DLD1 (cell line): ENCODE measurements around the gene KIF26B.

ENCODE experiments used
- in situ Hi-C: cut with HindIII; loops from 2 replicates; pipeline ENCODE4 v1.10.0; 2017; ENCODE audit warnings: low sequenced_read_pairs

Gene KIF26B

DNA sequence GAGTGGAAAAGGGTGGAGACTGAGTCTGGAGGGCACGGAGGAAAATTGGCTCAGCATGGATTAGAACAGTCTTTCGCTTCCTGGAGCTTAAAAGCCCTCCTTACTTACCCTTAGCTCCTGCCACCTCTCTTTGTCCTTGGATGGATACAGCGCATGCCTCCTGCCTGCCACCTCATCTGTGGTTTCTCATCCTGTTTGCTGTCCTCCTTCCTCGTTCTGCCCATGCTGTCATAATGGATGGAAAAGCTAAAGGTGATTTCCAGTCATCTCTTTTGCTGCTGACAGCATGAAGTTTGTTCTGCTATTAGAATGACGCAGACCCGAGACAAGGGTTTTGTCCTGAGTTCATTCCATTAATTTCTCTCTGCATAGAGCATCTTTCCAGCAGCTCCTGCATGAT is 425.9 kb downstream of the KIF26B start:
- in situ Hi-C loops, result no loop called here

DNA sequence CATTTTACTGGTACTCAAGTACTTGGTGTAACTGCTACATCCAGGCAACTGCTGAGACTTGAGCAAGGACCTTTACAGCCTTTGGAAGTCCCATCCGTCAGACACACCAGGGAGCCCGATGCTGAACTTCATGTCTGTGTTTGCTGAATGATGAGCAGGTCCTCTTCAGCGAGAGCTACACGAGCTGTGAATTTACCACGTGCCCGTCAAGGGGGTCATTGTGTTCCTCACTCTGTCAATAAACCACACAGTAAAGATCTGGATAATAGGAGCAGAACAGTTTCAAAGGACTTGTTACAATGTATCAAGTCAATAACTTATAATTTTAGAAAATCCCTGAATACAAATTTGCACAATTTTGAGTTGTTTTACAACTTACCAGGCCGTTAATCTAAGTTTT is 427.2 kb downstream of the KIF26B start:
- in situ Hi-C loops, result no loop called here

DNA sequence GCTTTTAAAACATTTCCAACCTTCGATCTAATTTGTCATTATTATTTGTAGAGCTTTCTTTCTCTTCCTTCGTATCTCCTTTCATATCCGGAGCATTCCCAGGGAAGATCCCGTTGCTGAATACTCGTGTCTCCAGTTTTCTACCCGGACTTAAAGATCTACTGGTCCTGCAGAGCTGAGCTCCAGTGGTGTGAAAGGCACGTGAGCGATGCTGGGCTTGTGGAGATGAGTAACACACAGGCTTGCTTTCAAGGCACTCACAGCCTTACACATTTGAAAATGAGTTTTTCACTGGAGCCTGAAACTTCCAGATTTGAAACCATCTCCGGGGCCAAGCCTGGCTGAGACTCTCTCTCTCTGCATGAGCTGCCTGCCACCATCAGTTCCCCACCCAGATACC is 428.3 kb downstream of the KIF26B start:
- in situ Hi-C loops, result no loop called here

DNA sequence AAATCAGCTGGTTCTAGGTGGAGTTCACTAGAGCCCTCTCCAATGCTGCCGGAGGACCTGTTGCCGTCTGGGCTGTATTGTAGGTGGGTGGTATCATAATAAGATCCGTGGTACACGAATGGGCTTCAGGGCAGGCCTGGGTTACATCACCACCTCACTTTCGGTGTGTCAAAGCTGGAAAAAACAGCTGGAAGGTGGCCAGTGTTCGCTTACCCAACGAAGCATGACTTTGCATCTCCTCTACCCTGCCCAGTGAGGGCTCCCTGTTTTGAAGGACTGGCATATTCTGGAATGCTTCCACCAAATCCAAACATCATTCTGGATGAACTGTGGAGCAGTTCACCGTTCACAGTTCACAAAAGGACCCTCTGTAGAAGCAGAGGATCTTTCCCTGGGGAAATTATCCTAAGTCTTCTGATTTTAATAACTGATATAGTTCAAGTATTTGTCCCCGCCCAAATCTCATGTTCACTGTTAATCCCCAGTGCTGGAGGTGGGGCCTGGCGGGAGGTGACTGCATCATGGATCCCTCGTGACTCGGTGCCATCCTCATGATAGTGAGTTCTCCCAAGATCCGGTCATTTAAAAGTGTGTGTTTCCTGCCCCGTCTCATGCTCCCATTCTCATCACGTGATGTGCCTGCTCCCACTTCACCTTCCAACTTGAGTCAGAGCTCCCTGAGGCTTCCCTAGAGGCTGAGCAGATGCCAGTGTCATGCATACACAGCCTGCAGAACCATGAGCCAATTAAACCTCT is 429.0 kb downstream of the KIF26B start:
- in situ Hi-C loops, result no loop called here

DNA sequence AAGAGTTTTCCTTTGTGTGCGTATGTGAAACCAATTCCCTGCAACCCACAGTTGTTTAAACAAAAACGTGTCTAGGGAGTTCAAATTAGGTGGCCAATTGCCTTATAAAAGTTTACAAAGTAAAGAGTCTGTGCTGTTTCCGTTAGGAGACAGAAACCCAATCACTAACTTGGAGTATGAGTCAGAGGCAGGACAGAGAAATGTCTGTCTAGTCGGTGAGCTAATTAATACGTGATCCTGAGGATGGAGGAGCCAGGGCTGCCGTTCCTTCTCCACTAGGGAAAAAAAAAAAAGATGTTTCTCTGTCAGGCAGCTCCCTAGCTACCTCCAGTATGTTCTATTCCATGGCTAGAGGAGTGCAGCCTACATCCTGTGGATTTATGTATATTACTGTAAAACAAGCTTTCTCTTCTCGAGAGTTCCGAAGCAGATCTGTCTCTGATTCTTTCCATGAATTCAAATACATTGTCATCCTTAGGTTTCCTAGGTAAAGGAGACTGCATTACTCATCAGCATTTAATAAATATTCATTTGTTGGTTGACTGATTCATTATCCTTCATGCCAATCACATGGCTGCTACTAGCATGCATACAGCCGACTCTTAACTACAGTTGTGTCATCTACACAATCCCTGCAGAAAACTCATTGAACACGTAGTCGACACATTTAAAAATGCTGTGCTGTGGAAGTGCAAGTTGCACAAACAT is 430.6 kb downstream of the KIF26B start:
- in situ Hi-C loops, result no loop called here

DNA sequence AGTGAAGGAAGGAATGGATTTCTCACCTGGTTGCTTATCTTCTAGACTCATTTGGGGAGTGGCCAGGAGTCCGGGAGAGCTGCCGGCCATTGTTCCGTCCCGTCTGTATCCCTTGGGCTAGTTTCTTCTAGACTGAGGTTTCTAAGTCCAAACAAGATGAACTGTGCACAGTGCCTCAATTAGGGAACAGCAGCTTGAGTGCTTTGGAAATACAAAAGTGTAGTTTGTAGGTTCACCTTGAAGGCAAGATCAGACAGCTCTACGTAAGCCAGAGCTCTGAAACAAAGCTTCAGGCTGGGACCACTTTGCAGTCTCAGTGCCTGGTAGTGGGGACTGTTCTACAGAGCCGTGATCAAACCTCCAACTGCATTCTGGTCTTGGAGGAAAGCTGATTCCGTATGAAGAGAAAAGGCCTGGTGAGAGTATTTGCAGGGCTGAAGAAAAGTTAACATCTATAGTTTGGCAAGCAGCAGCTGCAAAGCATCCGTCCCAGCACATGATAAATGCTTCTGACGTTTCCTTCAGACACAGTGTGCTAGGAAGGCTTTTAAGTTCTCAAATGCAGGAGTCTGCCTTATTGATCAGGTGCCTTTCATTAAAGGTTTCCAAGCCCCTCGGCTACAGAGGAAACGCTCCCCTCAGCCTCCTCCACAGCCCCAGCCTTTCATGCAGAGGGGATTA is 432.8 kb downstream of the KIF26B start:
- in situ Hi-C loops, result no loop called here

DNA sequence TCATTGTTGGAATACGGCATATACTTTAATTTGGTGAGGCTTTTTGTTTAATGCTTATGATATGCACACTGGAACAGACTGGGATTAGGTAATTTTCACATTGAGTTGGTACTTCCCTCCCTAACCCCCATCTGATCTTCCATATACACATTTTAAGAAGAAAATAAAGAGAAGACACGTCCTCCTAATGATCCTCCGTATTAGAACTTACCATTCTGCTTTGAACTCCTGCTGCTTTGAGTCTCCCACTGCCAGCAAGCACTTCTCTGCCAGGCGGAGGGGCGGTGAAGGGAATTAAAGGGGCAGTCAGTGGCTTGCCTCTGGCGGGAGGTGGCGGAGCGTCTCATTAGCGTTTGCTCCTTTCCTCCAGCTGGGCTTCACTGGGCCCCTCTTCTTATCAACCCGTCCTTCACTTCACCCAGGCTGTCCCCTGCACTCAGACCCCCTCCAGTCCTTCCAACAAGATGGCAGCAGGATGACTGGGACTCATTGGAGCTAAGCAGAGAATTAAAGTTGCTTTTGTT is 433.4 kb downstream of the KIF26B start:
- in situ Hi-C loops, result no loop called here

DNA sequence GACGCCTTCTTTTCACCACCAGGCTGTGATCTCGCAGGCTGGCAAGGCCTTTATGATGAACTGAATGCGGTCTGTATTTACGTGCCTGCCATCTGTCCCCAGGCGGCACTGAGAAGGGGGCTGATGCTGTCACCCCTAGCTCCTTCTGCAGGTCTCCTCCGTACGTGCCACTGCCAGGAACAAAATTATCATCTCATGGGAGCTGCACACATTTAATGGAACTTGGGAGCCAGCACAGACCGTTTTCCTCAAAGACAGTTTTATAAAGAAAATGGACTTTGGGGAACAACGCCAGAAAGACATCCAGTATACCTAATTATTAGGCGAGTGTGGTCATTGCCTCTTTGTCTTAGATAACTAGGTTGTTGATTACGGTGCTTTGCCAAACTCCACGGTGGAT is 434.5 kb downstream of the KIF26B start:
- in situ Hi-C loops, result no loop called here

DNA sequence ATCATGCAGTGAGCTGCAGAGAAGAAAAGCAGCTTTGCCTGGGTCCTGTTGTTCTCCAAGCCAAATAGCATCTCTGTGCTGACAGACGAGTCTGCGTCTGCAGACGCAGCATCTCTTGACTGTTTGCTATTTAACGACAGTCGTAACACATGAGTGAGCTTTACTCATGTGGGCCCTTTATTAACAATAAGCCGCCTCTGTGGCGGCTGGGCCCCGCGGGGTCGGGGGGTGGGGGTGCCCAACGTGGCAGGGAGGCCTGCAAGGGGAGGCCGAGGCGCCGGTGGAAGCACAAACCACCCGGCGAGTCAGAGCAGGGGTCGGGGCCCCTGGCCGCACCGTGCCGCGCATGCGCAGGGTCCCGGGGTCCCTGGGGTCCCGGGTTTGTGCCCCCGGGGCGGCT is 435.1 kb downstream of the KIF26B start:
- in situ Hi-C loops, result no loop called here

DNA sequence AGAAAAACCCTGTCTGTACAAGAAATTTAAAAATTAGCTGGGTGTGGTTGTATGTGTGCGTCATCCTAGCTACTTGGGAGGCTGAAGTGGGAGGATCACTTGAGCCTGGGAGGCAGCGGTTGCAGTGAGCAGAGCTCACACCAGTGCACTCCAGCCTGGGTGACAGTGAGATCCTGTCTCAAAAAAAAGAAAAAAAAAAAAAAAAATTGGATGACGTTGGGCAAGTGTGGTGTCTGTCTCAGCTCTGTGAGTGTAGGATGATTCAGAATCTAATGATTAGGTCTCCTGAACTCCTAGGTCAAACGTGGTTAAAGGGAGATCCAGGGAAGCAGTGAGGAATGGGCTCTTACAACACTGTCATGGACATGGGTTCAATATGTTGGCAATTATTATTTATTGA is 435.9 kb downstream of the KIF26B start:
- in situ Hi-C loops, result no loop called here

DNA sequence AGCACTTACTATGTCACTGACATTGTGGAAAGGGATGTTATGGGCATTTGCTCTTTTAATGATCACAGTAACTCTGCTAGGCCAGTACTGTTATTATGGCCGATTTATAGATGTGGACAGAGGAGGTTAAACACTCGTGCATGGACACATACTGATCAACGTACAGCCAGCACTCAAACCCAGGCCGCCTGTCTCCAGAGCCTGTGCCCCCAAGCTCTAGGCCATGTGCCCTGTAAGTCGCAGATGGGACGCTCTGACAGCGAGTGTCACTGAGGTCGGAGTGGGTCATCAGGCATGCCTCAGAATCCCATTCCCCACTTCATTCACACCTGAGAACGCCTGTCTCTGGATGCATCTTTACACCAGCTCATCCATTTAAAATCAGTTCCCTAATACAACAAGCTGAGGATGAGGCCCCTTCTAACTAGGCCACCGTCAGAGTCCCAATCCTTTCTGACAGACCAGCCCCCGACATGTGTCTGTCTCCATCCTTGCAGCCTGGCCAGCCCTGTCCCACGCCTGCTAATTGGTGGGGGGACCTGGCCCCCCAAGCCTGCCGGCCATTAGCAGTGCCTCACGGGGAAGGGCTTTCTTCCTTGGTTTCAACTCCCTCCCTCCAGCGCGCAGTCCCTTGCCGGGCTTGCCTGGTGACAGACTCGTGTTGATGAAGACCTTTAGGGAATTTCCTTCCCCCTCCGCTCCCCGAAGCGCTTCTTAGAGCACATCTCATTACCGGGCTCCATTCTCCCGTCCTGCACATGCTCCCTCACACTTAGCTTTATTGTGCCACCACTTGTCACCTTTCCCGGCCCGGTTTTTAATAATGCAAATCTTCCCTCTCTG is 436.8 kb downstream of the KIF26B start:
- in situ Hi-C loops, result no loop called here

DNA sequence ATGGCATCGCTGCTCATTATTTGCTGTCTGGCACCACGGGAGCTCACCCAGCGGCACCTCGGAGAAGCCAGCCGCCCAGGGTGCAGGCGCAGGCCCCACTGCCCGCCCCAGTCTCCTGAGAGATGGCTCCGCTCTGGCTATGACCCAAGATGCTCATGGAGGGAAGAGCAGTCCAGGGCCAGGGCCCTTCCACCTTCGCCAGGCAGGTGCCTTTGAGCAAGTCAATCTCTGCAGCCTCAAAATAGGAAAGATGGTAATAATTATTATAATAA is 437.3 kb downstream of the KIF26B start:
- in situ Hi-C loops, result no loop called here

DNA sequence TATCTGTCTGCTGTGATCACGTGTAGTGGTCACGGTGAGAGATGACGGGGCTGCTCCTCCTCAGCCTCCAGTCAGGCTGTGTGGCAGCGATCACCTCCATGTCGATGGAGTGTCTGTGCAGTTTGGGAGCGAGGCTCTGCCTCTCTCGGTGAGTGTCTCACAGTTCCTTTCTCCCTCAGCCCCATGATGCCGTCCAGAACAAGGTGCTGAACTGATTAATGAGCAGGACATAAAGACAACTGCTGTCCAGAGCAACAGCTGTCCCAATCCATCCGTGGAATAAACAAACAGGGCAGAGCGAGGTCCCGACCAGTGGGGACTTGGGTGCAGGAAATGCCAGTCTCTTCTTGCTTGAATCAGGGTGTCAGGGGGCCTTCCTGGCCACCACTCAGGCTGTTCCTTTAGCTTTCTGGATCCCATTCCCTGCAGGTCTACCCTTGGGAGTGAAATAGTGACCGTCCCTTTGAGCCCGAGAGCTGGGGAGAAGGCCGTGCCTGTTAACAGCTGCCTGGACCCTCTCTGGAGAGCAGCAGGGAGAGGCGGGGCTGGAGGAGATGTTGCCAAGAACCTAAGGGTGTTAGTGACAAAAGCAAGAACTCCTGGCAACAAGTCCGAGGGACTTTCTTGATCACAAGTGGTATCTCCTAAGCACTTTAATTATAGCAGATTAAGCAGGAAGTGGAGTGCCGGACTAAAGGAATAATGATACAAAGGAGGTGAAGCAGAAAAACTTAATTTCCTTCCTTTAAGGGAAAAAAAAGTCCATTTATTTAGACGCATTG is 443.9 kb downstream of the KIF26B start:
- in situ Hi-C loops, result no loop called here

DNA sequence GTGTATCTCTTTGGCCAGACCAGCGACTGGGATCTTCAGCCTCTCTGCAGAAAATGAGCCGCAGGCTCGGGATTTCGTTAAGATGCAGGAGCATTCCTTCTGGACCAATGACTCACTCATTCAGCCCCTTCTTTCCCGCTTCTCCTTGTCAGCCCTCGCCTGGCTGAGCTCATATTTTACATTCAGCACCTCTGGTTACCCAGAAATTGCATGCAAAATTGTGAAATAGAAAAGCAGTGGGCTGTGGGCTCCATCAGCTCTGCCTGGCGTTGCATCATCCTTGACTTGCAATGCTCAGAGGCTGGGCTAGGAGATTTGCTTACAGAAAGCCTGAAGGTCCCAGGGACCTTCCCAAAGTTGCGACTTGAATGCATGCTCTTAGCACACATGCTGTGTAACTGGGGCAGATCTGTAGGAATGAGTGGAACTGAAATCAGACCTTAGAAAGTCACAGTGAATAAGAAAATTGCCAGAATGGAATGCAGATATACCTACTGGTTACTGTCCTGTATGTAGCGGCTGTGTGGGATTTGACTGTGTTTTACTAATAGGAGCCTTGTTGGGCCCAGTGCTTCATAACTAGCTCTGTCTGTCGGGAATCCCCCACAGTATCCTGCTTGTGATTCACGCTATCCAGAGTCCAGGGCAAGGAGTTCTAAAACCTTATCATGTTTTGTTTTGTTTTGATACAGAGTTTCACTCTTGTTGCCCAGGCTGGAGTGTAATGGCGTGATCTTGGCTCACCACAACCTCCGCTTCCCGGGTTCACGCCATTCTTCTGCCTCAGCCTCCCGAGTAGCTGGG is 444.8 kb downstream of the KIF26B start:
- in situ Hi-C loops, result no loop called here

DNA sequence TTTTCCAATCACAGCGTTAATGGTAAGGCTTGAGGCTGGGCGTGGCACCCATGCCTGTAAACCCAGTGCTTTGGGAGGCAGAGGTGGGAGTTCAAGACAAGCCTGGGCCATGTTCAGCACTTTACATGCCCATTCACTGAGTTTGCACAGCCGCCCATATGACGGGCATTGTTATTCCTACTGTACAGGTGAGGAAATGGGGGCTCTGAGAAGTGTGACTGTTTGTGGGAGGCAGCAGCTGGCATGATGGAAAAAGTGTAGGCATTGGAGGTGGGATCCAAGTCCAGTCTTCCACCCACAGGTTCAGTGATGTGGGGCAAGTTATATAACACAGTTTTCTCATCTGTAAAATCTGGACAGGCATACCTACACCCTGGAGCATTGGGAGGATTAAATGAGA is 445.9 kb downstream of the KIF26B start:
- in situ Hi-C loops, result no loop called here

DNA sequence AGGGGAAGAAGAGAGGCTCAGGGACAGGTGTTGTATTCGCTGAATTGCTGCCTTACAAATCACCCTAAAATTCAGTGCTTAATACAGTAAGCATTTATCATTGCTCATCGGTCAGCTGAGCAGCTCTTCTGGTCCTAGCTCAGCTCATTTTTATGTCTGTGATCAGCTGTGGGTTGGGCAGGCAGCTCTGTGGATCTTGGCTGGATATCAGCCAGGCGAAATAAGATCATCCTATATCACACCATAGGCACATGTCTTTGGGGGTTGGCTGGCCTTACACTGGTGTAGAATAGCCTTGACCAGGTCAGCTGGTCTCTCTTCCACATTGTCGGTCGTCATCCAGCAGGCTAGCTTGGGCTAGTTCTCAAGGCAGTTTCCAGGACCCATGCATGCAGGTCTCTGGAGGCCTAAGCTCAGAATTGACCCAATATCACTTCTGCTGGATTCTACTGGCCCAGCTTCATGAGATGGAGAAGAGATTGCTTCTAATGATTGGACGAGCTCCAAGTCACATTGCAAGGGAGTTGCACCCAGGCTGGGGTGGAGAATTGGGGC is 448.6 kb downstream of the KIF26B start:
- in situ Hi-C loops, result no loop called here

DNA sequence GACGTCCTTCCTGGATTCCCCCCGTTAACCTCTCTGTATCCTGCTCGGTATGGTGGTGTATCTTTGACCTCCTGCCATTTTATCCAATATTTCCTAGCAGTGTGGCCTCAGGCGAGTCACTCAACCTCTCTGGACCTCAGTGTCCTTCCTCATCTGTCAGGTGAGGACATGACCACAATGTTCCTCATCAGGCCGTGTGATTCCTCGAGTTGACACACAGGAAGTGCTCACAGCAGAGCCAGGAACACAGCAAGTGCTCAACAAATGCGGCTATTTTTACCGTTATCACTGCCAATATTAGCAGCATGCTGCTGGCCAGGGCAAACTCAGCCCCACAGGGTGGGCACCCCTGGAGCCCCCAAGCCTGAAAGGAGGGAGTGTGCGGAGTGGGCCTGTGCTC is 450.2 kb downstream of the KIF26B start:
- in situ Hi-C loops, result no loop called here

DNA sequence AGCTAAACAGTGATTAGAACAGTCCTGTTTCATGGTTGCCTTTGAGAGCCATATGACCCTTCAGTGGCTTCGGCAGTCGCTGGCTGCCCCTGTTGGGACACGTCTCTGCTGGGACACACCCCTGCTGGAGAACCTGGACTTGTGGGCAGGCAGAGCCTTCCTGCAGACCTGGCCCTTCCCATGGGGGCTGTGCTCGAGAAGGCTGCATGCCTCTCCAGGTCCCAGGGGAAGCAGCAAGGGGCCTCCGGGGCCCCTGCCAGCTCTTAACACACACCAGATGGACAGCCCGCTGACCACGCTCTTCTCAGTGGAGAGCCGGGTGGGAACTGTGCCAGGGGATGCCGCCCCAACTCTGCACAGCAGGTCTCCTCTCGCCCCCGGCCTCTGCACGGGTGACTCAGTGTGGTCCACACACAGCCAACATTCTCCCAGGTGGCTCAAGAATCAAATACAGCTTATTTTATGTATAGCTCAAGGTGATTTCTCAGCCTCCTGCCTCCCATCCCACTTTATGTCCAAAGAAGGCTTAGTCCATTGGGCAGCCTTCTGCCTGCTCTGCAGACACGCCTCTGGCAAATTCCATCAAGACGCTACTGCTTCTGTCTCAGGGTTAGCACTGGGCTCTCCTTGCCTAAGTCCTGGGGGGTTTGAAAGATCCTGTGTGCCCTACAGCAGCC is 450.8 kb downstream of the KIF26B start:
- in situ Hi-C loops, result no loop called here
